ENCODE results near the gene CST6. TPM values are rescaled to one million over a fixed set of nuclear protein-coding genes. Genes with fewer than 3 reads are reported as not detected.
A peak's percentile ranks its signal among the peaks of the same experiment; 100 is the strongest.

CST6 gene
- total and polyA plus RNA-seq, 2 donors (not counting 3 experiments of a cell fraction or from before 2014, with no cell fraction given): 0.46 to 2.2 TPM

GRCh38 chr11:65978391-65979238 lies 33.2 kb upstream of the CST6 start:
- Histone ChIP-seq H3K4me1 (ENCODE audit: control insufficient read depth, extremely low read depth, insufficient read depth, low read length) (no peaks in the 10 kb centered on the region), H3K4me2 (ENCODE audit: insufficient read depth, low read length) (no peak overlapping the region), H3K4me3 (replicated peaks in 1 of 3; ENCODE audit: insufficient read depth in 1 of 3, low read depth in 1 of 3, low read length in 3 of 3) (no peak overlapping the region), H2AFZ (ENCODE audit: low read depth, low read length) (no peak overlapping the region), H3K9me3 (replicated peaks; ENCODE audit: control insufficient read depth, insufficient read depth, low read length) (no peaks in the 10 kb centered on the region), H3K9ac (replicated peaks; ENCODE audit: extremely low read depth, insufficient read depth, low read length) (no peak overlapping the region), H3K79me2 (ENCODE audit: control insufficient read depth, insufficient read depth, low read length) (no peaks in the 10 kb centered on the region), H3K27ac (ENCODE audit: insufficient read depth, low read depth, low read length) (no peak overlapping the region), H3K36me3 (ENCODE audit: control insufficient read depth in 2 of 2, extremely low read depth in 1 of 2, insufficient read depth in 2 of 2, low read length in 2 of 2) (peaks cover 2 to 32% of the 10 kb centered on the region in 2 experiments), H3K9me1 (replicated peaks; ENCODE audit: control insufficient read depth, extremely low read depth, insufficient read depth, low read length) (no peaks in the 10 kb centered on the region), H3K27me3 (ENCODE audit: control insufficient read depth in 2 of 2, insufficient read depth in 2 of 2, low read length in 2 of 2) (no peaks in the 10 kb centered on the region), H4K20me1 (replicated peaks; ENCODE audit: control insufficient read depth, extremely low read depth, insufficient read depth, low read length) (no peaks in the 10 kb centered on the region)
- intact Hi-C loops (cut with micrococcal nuclease): no loop called here
- dilution Hi-C loops (cut with MboI; ENCODE audit: extremely low pct_ligation_motif_present, low sequenced_read_pairs): no loop called here
- FAIRE-seq (no peak), DNase-seq (ENCODE audit: low read depth, low spot score) (no peak)
- ChIA-PET CTCF (interaction anchor here (0.9 to 1.4 kb wide), 3 partner anchors 10 to 94 kb away, joined by 3 to 8 read pairs (median 3); partner anchors contain the start of gene FIBP), POLR2A (no interaction called here)
- BruUV-seq (replicated peaks): TSS peak; percentile 42
- TF ChIP-seq MYC (IDR thresholded peaks at IDR 0.05; ENCODE audit: low read depth, low read length) (no peak), EZH2 (IDR thresholded peaks at IDR 0.05; ENCODE audit: borderline replicate concordance, low read depth, low read length, severe bottlenecking) (no peak), GATA2 (IDR thresholded peaks at IDR 0.05; ENCODE audit: insufficient read depth, insufficient read length, low read depth, low read length) (no peak)
- TF ChIP-seq, protein P1, sequence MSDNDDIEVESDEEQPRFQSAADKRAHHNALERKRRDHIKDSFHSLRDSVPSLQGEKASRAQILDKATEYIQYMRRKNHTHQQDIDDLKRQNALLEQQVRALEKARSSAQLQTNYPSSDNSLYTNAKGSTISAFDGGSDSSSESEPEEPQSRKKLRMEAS (IDR thresholded peaks at IDR 0.05; ENCODE audit: insufficient read depth, insufficient read length): no peak

- Histone ChIP-seq H3K4me3 (replicated peaks in 1 of 3; ENCODE audit: insufficient read depth in 1 of 3, low read depth in 1 of 3, low read length in 3 of 3) (no peak overlapping the region), H2AFZ (ENCODE audit: low read depth, low read length) (no peak overlapping the region), H3K4me2 (ENCODE audit: insufficient read depth, low read length) (no peak overlapping the region), H3K9ac (replicated peaks; ENCODE audit: extremely low read depth, insufficient read depth, low read length) (no peak overlapping the region), H3K79me2 (ENCODE audit: control insufficient read depth, insufficient read depth, low read length) (no peaks in the 10 kb centered on the region), H3K36me3 (ENCODE audit: control insufficient read depth in 2 of 2, extremely low read depth in 1 of 2, insufficient read depth in 2 of 2, low read length in 2 of 2) (peaks cover 0 to 34% of the 10 kb centered on the region in 2 experiments), H3K9me1 (replicated peaks; ENCODE audit: control insufficient read depth, extremely low read depth, insufficient read depth, low read length) (no peaks in the 10 kb centered on the region), H3K27ac (ENCODE audit: insufficient read depth, low read depth, low read length) (no peak overlapping the region), H3K9me3 (replicated peaks; ENCODE audit: control insufficient read depth, insufficient read depth, low read length) (no peaks in the 10 kb centered on the region), H3K27me3 (ENCODE audit: control insufficient read depth in 2 of 2, insufficient read depth in 2 of 2, low read length in 2 of 2) (no peaks in the 10 kb centered on the region), H3K4me1 (ENCODE audit: control insufficient read depth, extremely low read depth, insufficient read depth, low read length) (no peaks in the 10 kb centered on the region), H4K20me1 (replicated peaks; ENCODE audit: control insufficient read depth, extremely low read depth, insufficient read depth, low read length) (no peaks in the 10 kb centered on the region)
- CTCF ChIA-PET: interaction anchor here (0.6 to 1.4 kb wide), 4 partner anchors 9 to 388 kb away, joined by 3 to 8 read pairs (median 4); partner anchors contain the start of gene FIBP
- no peak for DNase-seq (ENCODE audit: low read depth, low spot score)
- intact Hi-C loops (cut with micrococcal nuclease) (no loop called here), dilution Hi-C loops (cut with MboI; ENCODE audit: extremely low pct_ligation_motif_present, low sequenced_read_pairs) (no loop called here)
- no peak for FAIRE-seq
- TF ChIP-seq POLR2A (IDR thresholded peaks at IDR 0.05; ENCODE audit: low read depth, low read length) (no peak), GATA2 (IDR thresholded peaks at IDR 0.05; ENCODE audit: insufficient read depth, insufficient read length, low read depth, low read length) (no peak), EZH2 (IDR thresholded peaks at IDR 0.05; ENCODE audit: borderline replicate concordance, low read depth, low read length, severe bottlenecking) (no peak), MYC (IDR thresholded peaks at IDR 0.05; ENCODE audit: low read depth, low read length) (no peak), JUN (IDR thresholded peaks at IDR 0.05; ENCODE audit: borderline replicate concordance, insufficient read depth, insufficient read length, low read depth) (no peak), FOS (IDR thresholded peaks at IDR 0.05; ENCODE audit: borderline replicate concordance, insufficient read depth, low read length) (no peak), POLR2AphosphoS5 (IDR thresholded peaks at IDR 0.05; ENCODE audit: insufficient read depth, low read depth, low read length) (no peak)
- TF ChIP-seq, protein P1 (IDR thresholded peaks at IDR 0.05; ENCODE audit: insufficient read depth, insufficient read length): no peak
- TF ChIP-seq, protein P2, sequence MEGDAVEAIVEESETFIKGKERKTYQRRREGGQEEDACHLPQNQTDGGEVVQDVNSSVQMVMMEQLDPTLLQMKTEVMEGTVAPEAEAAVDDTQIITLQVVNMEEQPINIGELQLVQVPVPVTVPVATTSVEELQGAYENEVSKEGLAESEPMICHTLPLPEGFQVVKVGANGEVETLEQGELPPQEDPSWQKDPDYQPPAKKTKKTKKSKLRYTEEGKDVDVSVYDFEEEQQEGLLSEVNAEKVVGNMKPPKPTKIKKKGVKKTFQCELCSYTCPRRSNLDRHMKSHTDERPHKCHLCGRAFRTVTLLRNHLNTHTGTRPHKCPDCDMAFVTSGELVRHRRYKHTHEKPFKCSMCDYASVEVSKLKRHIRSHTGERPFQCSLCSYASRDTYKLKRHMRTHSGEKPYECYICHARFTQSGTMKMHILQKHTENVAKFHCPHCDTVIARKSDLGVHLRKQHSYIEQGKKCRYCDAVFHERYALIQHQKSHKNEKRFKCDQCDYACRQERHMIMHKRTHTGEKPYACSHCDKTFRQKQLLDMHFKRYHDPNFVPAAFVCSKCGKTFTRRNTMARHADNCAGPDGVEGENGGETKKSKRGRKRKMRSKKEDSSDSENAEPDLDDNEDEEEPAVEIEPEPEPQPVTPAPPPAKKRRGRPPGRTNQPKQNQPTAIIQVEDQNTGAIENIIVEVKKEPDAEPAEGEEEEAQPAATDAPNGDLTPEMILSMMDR (IDR thresholded peaks at IDR 0.05; ENCODE audit: extremely low read depth in 1 of 2, insufficient read depth in 1 of 2, low read depth in 1 of 2, low read length in 2 of 2): no peak
- no TSS peak for BruUV-seq (replicated peaks)
- POLR2A ChIA-PET: no interaction called here
Measured at GRCh38 chr11:65979261-65979759, 32.5 kb upstream of the CST6 start.
